HG02943 (cell line): ENCODE measurements around the gene NR6A1.

Experiments used
- ATAC-seq: cut with Tn5 transposase; IDR thresholded peaks from one replicate; pipeline ENCODE4 v1.9.1; 2021; ENCODE audit warnings: mild to moderate bottlenecking, low read depth, moderate library complexity; ENCODE audit not compliant: unreplicated experiment

Gene NR6A1

DNA sequence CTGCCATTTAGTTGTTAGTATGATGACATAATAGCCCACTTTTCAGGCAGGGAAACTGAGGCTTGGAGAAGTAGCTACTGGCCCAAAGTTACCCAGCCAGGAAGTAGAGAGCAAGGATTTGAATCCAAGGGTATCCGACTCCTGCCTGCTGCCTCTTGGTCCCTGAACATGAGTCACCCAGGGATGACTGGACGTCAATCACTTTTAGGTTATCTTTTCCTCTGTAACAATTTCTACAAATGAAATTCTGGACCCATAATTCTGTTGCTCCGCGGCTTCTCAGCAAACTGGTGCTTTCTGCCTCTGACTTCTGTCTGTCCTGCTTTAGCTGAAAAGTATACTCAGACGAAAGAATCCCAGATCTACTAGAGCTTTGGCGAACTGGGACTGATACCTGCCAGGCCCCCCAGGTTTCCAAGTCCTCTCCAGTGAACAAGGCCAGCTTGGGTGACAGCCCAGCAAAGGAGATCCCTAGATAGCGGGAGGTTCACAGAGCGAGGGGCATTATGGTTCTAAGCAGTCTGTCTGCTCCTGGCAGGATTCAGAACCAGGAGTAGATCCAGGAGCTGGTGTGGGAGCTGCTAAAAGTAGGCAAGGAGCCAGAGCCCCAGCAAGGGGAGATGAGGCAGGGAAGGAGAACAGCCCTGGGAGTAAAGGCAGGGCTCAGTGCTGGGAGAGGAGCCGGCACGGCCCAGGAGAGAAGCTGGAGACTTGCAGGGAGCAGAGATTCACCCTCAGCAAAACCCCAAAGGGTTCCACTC, 26.4 kb upstream of the NR6A1 start:
- no peak for ATAC-seq

DNA sequence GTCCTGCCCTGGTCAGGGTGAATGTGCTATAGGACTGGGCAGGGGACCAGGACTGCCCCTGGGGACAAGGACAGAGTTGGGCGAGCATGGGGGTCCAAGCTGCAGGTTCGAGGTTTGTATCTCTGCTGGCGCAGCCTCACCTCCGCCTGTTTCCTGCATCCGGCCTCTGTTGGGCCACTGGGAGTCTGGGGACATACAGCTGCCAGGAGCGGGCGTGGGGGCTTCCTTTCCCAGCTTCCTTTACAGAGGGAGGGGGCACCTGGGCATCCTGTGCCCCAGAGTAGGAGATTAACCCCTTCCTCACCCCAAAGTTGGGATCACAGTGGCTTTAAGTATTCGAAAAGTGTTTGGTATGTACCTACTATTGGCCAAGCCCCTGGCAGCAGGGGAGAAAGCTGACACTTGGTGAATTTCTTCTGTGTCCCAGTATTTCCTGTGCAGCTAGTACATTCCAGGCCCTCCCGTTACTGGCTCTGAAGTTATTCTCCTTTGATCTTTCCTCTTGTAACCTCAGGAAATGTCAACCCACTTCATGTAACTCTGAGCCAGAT, 24.8 kb upstream of the NR6A1 start:
- no peak for ATAC-seq

DNA sequence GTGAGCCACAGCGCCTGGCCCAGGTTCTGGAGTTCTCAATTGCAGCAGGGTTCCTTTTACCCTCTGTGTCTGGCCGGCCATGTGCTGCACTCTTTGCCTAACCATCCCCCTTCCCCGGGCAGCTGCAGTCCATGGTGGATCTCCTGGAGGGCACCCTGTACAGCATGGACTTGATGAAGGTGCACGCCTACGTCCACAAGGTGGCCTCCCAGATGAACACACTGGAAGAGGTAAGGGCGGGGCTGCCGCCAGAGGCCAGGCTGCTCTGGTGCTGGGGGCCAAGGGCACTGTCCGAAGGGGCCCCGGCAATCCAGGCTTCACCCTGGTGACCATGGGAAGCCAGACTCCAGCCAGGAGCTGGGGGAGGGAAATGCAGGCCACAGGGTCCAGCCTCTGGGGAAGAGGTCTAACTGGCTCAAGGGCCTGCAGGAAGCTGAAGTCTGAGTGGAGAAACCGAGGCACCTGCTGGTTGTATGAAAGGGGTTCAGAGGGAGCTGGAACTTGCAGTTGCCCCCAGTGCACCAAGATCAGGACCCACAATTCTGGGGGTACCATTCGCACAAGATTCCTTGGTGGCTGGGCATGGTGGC, 23.9 kb upstream of the NR6A1 start:
- ATAC-seq = no peak

DNA sequence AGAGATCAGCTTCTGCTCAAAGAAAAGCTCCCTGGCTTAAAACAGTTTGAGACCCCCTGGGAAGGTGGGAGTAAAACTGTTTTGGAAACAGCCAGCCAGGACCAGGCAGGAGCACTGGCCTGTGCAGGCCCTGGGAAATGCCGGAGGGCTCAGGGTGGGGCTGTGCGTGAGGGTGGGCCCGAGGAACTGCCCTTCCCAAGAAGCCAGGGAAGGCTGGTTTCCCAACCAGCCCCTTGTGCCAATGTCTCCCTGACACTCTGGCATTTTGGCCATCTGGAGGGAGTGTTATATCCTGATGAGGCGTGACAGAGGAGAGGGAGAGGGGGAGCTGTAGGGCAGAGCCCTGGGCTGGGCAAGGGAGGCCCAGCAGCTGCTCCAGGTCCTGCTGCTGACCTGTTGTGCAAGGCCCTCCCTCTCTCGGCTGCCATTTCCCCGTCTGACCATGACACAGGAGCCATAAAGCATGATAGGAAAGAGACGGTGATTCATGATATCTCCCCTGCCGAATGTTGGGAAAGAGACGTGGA, 22.0 kb upstream of the NR6A1 start:
- ATAC-seq = no peak

DNA sequence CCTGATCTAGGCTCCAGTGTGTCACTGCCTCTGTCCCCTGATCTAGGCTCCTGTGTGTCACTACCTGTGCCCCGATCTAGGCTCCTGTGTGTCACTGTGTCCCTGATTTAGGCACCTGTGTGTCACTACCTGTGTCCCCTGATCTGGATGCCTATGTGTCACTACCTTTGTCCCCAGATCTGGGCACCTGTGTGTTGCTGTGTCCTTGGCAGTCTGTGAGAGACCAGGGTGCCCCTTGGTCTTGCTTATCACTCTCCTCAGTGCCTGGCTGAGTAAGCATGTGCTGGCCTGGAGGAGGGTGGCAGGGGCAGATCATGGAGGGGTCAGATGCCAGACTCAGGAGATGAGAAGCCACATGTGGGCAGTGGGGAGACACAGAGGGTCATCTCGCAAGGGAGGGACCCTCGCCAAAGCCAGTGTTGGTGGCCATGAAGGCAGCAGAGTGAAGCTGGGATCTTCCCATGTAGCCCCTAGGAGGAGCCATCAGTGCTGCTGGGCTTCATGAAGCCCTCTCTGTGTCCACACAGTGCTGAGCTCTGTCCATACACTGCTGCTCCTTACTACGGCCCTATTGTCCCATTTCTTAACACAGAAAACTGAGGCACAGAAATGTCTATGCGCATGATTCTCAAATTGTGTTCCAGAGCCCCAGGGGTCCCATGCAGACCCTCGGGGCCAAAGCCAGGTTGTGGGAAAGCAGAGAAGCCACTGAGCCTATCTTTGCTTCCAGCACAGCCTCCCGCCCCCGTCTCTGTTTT, 21.3 kb upstream of the NR6A1 start:
- no peak for ATAC-seq

DNA sequence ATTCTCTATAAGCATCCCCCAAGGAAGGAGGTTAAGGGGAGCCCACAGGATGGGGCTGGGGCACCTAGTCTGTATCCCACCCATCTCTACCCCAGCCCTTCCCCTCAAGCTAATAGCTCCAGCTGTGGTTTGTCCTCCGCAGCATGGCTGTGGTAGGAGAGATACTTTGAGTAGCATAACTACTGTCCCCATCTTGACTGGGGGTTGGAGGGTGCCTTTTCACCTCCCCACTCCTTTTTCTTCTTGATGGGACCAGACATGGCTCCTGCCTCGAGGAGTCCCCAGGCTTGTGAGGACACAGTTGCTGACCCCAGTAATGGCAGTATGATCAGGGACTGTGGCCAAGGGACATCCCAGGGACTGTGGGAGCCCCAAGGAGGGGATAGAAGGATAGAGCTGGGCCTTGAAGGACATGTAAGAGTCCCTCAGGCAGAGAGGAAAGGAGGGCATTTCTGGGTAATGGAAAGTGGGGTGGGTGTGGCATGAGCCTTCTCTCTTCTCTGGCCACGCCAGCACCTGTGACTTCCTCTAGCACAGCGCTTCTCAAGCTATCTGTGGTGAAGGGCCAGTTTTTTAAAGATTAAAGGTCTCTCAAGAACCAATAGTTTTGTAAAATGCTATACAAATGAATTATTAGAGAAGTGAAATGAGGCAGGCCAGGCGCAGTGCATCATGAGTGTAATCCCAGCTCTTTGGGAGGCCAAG, 19.8 kb upstream of the NR6A1 start:
- ATAC-seq = no peak

DNA sequence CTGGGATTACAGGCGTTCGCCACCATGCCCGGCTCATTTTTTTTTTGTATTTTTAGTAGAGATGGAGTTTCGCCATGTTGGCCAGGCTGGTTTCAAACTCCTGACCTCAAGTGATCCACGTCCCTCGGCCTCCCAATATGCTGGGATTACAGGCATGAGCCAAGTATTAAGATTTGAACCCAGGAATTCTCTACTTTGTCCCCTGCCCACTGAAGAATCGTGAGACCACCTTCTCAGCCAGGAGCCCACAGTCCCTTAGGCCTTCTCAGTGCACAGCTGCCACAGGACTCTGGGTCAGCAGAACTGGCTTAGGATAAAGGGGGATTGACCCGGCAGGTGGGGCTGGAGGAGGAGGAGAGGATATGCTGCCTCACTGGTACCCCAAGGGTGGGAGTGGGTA, 19.2 kb upstream of the NR6A1 start:
- ATAC-seq = no peak

DNA sequence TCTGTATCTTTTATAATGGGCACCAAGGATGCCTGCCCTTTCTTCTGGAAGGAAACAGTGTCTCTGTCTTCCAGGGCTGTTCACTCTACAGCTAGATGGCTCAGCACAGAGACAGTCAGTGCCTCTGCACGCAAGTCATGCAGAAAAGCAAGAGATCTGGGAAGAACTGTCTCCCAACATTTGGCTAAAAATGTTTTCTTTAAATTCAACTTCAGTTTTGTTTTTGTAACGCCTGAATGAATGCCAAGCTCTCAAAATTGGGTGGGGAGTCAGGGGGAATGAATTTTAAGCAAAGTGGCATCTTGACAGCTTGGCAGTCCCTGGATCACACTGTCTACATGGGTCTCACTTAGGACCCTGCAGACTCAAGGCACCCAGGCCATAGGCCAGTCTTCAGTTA, 18.4 kb upstream of the NR6A1 start:
- no peak for ATAC-seq

DNA sequence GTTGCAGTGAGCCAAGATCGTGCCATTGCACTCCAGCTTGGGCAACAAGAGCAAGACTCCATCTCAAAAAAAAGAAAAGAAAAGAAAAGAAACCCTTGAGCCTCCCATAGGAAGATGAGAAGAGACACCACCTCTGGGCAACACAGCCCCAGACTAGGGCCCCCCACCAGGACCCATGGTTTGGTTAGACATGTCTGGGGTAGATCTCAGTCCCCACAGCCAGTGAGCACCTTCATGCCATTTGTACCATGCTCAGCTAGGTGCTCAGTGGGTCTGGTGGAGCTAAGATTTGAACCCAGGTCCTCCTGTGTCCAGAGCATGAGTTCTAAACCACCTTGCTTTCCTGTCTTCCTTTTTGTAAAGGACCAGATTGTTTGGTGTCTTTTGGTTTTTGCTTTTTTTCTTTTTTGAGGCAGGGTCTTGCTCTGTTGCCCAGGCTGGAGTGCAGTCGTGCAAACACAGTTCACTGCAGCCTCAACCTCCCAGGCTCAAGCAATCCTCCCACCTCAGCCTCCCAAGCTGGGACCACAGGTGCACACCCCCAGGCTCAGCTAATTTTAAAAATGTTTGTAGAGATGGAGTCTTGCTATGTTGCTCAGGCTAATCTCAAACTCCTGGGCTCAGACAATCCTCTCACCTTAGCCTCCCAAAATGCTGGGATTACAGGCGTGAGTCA, 17.6 kb upstream of the NR6A1 start:
- no peak for ATAC-seq

DNA sequence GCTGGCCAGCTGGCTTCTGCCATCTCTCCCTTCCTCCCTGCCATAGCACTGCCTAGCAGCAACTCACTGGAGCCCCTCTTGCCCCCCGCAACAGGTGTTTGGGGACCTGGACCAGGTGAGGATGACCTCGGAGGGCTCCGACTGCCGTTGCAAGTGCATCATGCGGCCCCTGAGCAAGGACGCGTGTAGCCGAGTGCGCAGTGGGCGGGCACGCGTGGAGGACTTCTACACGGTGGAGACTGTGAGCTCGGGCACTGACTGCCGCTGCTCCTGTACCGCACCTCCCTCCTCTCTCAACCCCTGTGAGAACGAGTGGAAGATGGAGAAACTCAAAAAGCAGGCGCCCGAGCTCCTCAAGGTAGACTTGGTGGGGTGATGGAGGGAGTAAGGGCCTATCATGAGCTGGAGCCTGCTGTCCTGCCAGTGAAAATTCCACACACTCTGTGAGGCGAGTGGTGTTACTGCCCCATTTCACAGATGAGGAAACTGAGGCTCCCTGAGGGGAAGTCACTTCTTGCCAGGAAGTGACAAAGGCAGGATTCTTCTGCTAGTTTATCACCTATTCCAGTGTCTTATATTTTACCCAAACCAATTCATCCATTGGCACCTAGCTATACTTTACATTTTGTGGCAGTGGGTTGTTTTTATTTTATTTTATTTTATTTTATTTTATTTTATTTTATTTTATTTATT, 15.9 kb upstream of the NR6A1 start:
- ATAC-seq = no peak

DNA sequence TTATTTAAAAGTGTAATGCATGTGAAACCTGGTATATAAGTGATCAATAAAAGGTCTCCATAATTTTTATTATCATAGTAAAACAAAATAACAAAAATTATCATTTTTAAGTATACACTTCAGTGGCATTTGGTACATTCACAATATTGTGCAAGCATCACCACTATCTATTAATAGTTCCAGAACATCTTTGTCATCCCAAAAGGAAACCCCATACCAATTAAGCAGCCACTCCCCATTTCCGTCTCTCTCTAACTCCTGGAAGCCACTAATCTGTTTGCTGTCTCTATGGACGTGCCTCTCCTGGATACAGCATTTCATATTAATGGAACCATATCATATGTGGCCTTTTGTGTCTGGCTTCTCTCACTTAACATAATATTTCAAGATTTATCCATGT, 13.4 kb upstream of the NR6A1 start:
- no peak for ATAC-seq

DNA sequence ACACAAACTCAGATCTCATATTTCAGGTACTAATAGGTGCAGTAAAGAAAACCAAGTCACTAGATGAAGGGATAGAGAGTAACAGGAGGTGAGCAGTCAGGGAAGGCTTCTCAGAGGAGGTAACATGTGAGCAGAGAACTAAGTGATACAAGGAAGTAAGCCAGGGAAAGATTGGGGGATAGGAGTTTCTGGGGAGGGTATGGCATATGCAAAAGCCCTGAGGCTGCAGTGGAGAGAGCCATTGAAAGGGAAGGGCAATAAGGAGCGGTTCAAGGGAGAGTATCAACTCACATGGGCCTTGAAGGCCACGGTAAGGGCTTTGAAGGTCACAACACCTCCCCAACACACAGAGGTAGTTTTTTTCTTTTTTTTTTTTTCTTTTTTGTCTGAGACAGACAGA, 12.7 kb upstream of the NR6A1 start:
- no peak for ATAC-seq

DNA sequence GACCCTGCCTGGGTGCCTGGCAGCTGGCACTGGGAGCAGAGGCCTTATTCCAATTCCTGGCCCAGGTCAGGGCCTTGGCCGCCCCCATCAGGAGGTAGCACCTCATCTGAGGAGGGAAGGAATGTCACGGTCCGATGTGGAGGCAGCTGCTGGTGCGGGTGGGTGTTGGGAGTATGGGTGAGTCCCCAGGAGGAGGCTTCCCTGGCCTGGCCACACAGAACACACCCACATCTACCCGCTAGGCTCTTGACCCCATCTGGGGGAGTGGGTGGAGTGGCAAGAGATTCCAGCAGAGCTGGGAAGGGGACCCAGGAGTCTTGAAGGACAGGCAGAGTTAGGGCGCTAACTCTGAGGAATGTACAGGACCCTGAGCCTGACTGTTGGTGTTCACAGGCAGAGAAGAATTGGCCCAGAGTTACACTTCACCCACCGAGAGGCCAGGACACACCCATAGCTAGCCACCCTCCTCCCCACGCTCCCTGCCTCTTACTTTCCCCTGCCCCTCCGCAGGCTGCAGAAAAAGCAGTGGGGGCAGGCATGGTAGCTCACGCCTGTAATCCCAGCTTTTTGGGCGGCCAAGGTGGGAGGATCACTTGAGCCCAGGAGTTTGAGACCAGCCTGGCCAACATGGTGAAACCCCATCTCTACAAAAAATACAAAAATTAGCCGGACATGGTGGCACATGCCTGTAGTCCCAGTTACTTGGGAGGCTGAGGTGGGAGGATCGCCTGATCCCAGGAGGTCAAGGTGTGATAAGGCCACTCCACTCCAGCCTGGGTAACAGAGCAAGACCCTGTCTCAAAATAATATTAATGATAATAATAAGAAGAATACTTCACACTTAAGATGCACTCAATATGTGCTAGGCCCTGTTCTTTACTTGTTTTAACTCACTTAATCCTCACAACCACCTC, 11.8 kb upstream of the NR6A1 start:
- ATAC-seq = no peak

DNA sequence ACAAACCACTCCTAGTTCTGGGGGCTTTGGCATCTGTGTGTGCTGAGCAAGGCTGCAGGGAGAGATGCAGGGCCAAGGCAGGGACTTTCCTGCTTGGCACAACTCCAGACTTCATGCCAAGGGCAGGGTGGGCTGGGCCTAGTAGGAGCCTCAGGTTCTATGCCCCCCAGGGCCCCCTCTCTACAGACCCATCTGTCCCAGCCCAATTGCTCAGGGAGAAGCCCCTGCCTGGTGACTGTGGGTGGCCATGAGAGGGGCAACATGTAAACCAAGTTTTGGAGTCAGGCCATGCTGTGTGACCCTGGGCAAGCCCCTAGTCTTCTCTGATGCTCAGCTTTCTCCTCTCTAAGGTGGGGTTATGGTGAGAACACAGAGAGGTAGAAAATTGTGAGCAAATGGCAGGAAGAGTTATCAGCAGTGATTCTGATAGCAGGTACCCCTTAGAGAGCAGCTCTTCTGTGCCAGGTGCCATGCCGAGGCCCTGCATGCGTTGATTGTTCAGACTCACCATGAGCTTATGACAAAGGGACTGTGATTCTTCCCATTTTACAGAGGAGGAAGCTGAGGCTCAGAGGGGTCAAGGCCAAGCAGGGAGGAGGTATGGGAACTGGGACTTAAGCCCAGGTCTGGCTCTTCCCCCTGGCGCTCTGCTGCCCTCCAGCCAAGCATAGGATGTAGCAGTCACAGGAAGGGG, 11.0 kb upstream of the NR6A1 start:
- ATAC-seq = no peak

DNA sequence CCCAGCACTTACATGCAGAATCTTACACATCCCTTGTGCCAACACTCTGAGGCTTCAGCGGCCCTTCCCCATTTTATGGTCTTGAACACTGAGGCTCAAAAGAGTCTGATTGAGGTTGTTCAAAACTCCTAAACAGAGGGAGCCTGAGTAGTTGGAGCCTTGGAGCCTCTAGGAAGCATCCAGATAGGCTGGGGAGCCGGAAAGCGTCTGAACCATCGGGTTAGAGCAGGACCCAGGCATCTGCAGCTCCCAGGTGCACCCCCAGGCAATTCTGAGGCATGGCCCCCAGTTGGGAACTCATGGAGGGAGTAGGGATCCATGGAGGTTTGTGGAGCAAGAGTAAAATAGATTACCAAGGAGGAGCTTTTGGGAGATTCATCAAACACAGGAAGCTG, 9.6 kb upstream of the NR6A1 start:
- ATAC-seq = no peak

DNA sequence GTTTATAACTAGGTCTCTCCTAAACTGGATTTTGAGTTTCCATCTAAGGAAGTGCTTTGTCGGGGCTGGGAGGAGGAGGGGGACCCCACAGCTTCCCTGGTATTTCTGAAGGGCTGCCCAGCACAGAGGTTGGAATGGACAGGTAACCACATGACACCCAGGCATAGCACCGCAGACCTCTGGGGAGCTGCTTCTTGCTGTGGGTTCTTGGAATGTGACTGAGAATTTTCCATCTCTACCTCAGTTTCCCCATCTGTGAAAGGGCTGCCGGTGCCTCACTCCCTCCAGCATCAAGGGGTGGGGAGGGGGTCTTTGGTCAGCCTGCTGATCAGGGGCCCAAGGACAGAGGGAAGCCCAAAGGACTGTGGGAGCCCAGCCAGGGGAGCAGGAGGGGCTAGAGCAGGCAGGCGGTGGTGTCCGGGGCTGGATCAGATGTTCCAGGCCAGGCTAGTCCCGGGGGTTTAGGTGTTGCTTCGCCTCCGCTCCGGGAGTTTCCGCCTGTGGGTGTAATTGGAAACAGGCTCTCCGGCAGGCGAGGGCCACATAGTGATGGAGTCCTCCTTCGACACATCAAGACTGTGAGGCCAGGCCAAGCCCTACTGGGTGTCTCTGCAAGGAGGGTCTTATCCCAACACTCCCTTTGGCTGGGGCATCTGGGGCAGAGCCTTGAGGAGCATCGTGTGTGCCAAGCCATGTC, 9.1 kb upstream of the NR6A1 start:
- ATAC-seq = no peak

DNA sequence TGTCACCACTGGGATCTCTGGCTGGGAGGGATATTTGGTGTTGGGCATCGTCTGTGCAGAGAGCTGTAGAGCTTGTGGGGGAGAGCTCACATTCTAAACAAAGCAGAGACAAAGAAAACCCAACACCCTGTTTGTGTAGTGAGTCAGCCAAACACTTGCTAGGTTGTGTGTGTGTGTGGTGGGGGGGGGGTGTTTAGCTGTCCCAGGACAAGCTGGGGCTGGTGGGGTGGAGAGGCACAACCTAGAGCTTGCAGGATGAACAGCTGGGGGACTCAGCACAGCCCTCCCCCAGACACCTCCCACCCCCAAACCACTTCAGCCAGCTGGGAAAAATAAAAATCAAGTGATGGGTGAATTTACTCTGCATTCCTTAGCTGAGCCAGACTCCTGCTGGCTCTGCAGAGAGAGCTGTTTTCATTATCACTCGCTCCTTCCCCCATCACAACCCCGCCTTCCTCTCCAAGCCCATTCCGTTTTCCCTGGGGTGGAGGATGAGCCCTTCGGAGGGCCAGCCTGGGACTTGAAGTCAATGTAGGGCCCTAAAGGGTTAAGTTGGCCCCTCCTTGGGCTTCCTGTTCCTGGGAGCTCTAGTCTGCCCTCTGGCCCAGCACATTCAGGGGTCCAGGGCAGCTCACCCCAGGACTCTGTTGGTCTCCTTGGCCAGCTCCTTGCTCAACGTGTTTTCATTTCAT, 8.4 kb upstream of the NR6A1 start:
- ATAC-seq = no peak
